ENCODE results near the gene ZFAND3.
A peak's percentile ranks its signal among the peaks of the same experiment; 100 is the strongest.

ZFAND3 gene

GRCh38 chr6:38095054-38095453, 275.5 kb downstream of the ZFAND3 start:
- H2BK5ac ChIP-seq (ENCODE audit: low read depth, low read length, poor library complexity, severe bottlenecking): no peak overlapping the region
- H2BK120ac ChIP-seq (ENCODE audit: low read depth, low read length): no peak overlapping the region
- peak; percentile 59 for DNase-seq
- H3K14ac ChIP-seq (ENCODE audit: low read length in 2 of 2): no peak overlapping the region
- H3K79me1 ChIP-seq (replicated peaks; ENCODE audit: low read length, poor library complexity, severe bottlenecking): peaks cover 22% of the 10 kb centered on the region
- H4K8ac ChIP-seq (ENCODE audit: low read length): no peak overlapping the region
- no peak overlapping the region for H4K91ac ChIP-seq (ENCODE audit: low read length)
- H3K27me3 ChIP-seq (ENCODE audit: control insufficient read depth in 1 of 2, insufficient read depth in 1 of 2, low read length in 2 of 2): no peaks in the 10 kb centered on the region
- H2AK5ac ChIP-seq (ENCODE audit: low read length, severe bottlenecking): no peak overlapping the region
- no peaks in the 10 kb centered on the region for H3K9me3 ChIP-seq (ENCODE audit: control insufficient read depth, low read length)
- no peak overlapping the region for H3K23ac ChIP-seq (ENCODE audit: low read length in 2 of 2)
- peak overlapping the region; percentile 65 for H3K27ac ChIP-seq (ENCODE audit: low read length, poor library complexity, severe bottlenecking)
- H3K36me3 ChIP-seq (ENCODE audit: control insufficient read depth in 1 of 2, insufficient read depth in 2 of 2, low read depth in 1 of 2, low read length in 2 of 2): no peaks in the 10 kb centered on the region
- no peak overlapping the region for H3K4ac ChIP-seq (ENCODE audit: low read depth in 1 of 2, low read length in 2 of 2)
- no peak overlapping the region for H3K4me3 ChIP-seq (ENCODE audit: insufficient read depth in 1 of 2, low read depth in 1 of 2, low read length in 2 of 2)
- no peak overlapping the region for H2AFZ ChIP-seq (ENCODE audit: low read depth, low read length)
- no peak overlapping the region for H3K4me2 ChIP-seq (ENCODE audit: low read length, poor library complexity, severe bottlenecking)
- no CpG with 5 or more reads among the region's 2 CpGs for WGBS
- peak overlapping the region; percentile 24 for H3K9ac ChIP-seq (ENCODE audit: low read length)
- H2BK12ac ChIP-seq (ENCODE audit: low read length in 2 of 2): no peak overlapping the region
- no peak overlapping the region for H2BK15ac ChIP-seq (ENCODE audit: low read depth, poor library complexity, severe bottlenecking)
- no peak overlapping the region for H3K18ac ChIP-seq (ENCODE audit: low read depth in 1 of 2, low read length in 2 of 2)
- peaks cover 6% of the 10 kb centered on the region for H3K4me1 ChIP-seq (ENCODE audit: control insufficient read depth, insufficient read depth, low read depth, low read length)

DNA sequence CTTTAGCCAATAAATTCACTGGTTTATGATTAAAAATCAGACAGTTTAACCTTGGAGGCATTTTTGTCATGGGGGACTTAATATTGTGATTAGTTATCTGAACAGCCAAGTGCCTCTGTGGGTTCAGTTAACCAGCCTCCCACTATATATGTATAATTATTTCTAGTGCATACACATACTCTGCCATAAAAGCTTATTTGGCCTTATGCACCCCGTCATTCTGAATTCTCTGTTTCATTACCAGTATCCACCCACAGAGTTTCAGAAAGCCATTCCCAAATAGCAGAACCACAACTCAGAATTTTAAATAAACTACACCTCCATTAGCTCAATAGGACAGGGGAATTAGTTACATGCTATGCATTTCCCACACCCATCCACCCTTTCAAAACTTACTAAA, 279.7 kb downstream of the ZFAND3 start:
- Histone ChIP-seq H3K4me1 (ENCODE audit: control insufficient read depth, insufficient read depth, low read depth, low read length) (peaks cover 3% of the 10 kb centered on the region), H2BK5ac (ENCODE audit: low read depth, low read length, poor library complexity, severe bottlenecking) (no peak overlapping the region)

GRCh38 chr6:38100380-38100779, 280.9 kb downstream of the ZFAND3 start:
- Histone ChIP-seq H2BK120ac (ENCODE audit: low read depth, low read length) (no peak overlapping the region), H3K4me3 (ENCODE audit: insufficient read depth in 1 of 2, low read depth in 1 of 2, low read length in 2 of 2) (no peak overlapping the region), H3K23ac (ENCODE audit: low read length in 2 of 2) (no peak overlapping the region), H2BK5ac (ENCODE audit: low read depth, low read length, poor library complexity, severe bottlenecking) (no peak overlapping the region), H2BK12ac (ENCODE audit: low read length in 2 of 2) (no peak overlapping the region), H3K27me3 (ENCODE audit: control insufficient read depth in 1 of 2, insufficient read depth in 1 of 2, low read length in 2 of 2) (no peaks in the 10 kb centered on the region), H3K9ac (ENCODE audit: low read length) (no peak overlapping the region), H3K9me3 (ENCODE audit: control insufficient read depth, low read length) (no peaks in the 10 kb centered on the region), H3K79me1 (replicated peaks; ENCODE audit: low read length, poor library complexity, severe bottlenecking) (peaks cover 23% of the 10 kb centered on the region), H3K4ac (ENCODE audit: low read depth in 1 of 2, low read length in 2 of 2) (no peak overlapping the region), H2AFZ (ENCODE audit: low read depth, low read length) (no peak overlapping the region), H3K14ac (ENCODE audit: low read length in 2 of 2) (no peak overlapping the region), H3K18ac (ENCODE audit: low read depth in 1 of 2, low read length in 2 of 2) (no peak overlapping the region), H3K27ac (ENCODE audit: low read length, poor library complexity, severe bottlenecking) (no peak overlapping the region), H3K4me2 (ENCODE audit: low read length, poor library complexity, severe bottlenecking) (no peak overlapping the region), H2AK5ac (ENCODE audit: low read length, severe bottlenecking) (no peak overlapping the region), H4K8ac (ENCODE audit: low read length) (no peak overlapping the region), H2BK15ac (ENCODE audit: low read depth, poor library complexity, severe bottlenecking) (no peak overlapping the region), H3K36me3 (ENCODE audit: control insufficient read depth in 1 of 2, insufficient read depth in 2 of 2, low read depth in 1 of 2, low read length in 2 of 2) (peaks cover 0 to 14% of the 10 kb centered on the region in 2 experiments), H4K91ac (ENCODE audit: low read length) (no peak overlapping the region), H3K4me1 (ENCODE audit: control insufficient read depth, insufficient read depth, low read depth, low read length) (peaks cover 3% of the 10 kb centered on the region)
- DNase-seq: no peak
- 100% methylated on average over 1 of the region's 1 CpG for WGBS

More for the DNA sequence above, 279.7 kb downstream of the ZFAND3 start:
- 97% methylated on average over 1 of the region's 1 CpG for WGBS
- Histone ChIP-seq H3K4ac (ENCODE audit: low read depth in 1 of 2, low read length in 2 of 2) (no peak overlapping the region), H4K91ac (ENCODE audit: low read length) (no peak overlapping the region), H3K9ac (ENCODE audit: low read length) (no peak overlapping the region), H3K36me3 (ENCODE audit: control insufficient read depth in 1 of 2, insufficient read depth in 2 of 2, low read depth in 1 of 2, low read length in 2 of 2) (peaks cover 0 to 14% of the 10 kb centered on the region in 2 experiments), H4K8ac (ENCODE audit: low read length) (no peak overlapping the region), H3K23ac (ENCODE audit: low read length in 2 of 2) (no peak overlapping the region), H2BK12ac (ENCODE audit: low read length in 2 of 2) (no peak overlapping the region), H3K4me3 (ENCODE audit: insufficient read depth in 1 of 2, low read depth in 1 of 2, low read length in 2 of 2) (no peak overlapping the region), H3K79me1 (replicated peaks; ENCODE audit: low read length, poor library complexity, severe bottlenecking) (peaks cover 17% of the 10 kb centered on the region), H3K4me2 (ENCODE audit: low read length, poor library complexity, severe bottlenecking) (no peak overlapping the region), H3K9me3 (ENCODE audit: control insufficient read depth, low read length) (no peaks in the 10 kb centered on the region), H3K14ac (ENCODE audit: low read length in 2 of 2) (no peak overlapping the region), H2BK15ac (ENCODE audit: low read depth, poor library complexity, severe bottlenecking) (no peak overlapping the region), H3K27ac (ENCODE audit: low read length, poor library complexity, severe bottlenecking) (no peak overlapping the region), H2BK120ac (ENCODE audit: low read depth, low read length) (no peak overlapping the region), H2AK5ac (ENCODE audit: low read length, severe bottlenecking) (no peak overlapping the region), H2AFZ (ENCODE audit: low read depth, low read length) (no peak overlapping the region), H3K18ac (ENCODE audit: low read depth in 1 of 2, low read length in 2 of 2) (no peak overlapping the region), H3K27me3 (ENCODE audit: control insufficient read depth in 1 of 2, insufficient read depth in 1 of 2, low read length in 2 of 2) (no peaks in the 10 kb centered on the region)
- DNase-seq: no peak

DNA sequence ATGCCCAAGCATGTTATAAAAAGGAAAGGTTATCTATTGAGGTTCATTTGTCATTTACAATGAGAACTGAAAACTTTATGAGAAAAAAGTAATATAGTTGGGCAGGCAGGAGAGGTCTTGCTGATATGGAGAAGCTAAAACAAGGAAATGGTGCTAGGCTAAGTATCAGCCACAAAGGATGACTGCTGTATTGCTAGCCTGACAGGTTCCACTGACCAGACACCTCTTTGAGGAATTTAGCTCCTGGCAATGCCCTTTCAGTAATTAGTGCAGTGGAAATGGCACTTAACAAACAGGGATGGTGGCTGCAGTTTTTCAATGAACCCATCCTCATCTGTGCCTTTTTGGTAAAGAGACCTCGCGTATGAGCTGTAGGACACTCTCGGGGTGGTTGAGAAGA, 284.4 kb downstream of the ZFAND3 start:
- H3K4ac ChIP-seq (ENCODE audit: low read depth in 1 of 2, low read length in 2 of 2): no peak overlapping the region
- H3K27me3 ChIP-seq (ENCODE audit: control insufficient read depth in 1 of 2, insufficient read depth in 1 of 2, low read length in 2 of 2): no peaks in the 10 kb centered on the region
- no peak for DNase-seq
- H3K23ac ChIP-seq (ENCODE audit: low read length in 2 of 2): no peak overlapping the region
- H2BK12ac ChIP-seq (ENCODE audit: low read length in 2 of 2): no peak overlapping the region
- H3K36me3 ChIP-seq (ENCODE audit: control insufficient read depth in 1 of 2, insufficient read depth in 2 of 2, low read depth in 1 of 2, low read length in 2 of 2): peaks cover 4 to 23% of the 10 kb centered on the region in 2 experiments
- peaks cover 22% of the 10 kb centered on the region for H3K79me1 ChIP-seq (replicated peaks; ENCODE audit: low read length, poor library complexity, severe bottlenecking)
- no peak overlapping the region for H3K27ac ChIP-seq (ENCODE audit: low read length, poor library complexity, severe bottlenecking)
- 94% methylated on average over 3 of the region's 3 CpGs for WGBS
- no peak overlapping the region for H2BK5ac ChIP-seq (ENCODE audit: low read depth, low read length, poor library complexity, severe bottlenecking)
- H3K9me3 ChIP-seq (ENCODE audit: control insufficient read depth, low read length): no peaks in the 10 kb centered on the region
- H4K8ac ChIP-seq (ENCODE audit: low read length): no peak overlapping the region
- no peak overlapping the region for H2AK5ac ChIP-seq (ENCODE audit: low read length, severe bottlenecking)
- no peak overlapping the region for H2AFZ ChIP-seq (ENCODE audit: low read depth, low read length)
- no peaks in the 10 kb centered on the region for H3K4me1 ChIP-seq (ENCODE audit: control insufficient read depth, insufficient read depth, low read depth, low read length)
- H2BK15ac ChIP-seq (ENCODE audit: low read depth, poor library complexity, severe bottlenecking): no peak overlapping the region
- H4K91ac ChIP-seq (ENCODE audit: low read length): no peak overlapping the region
- H3K4me3 ChIP-seq (ENCODE audit: insufficient read depth in 1 of 2, low read depth in 1 of 2, low read length in 2 of 2): no peak overlapping the region
- H3K14ac ChIP-seq (ENCODE audit: low read length in 2 of 2): no peak overlapping the region
- H2BK120ac ChIP-seq (ENCODE audit: low read depth, low read length): no peak overlapping the region
- H3K9ac ChIP-seq (ENCODE audit: low read length): no peak overlapping the region
- no peak overlapping the region for H3K18ac ChIP-seq (ENCODE audit: low read depth in 1 of 2, low read length in 2 of 2)
- H3K4me2 ChIP-seq (ENCODE audit: low read length, poor library complexity, severe bottlenecking): no peak overlapping the region
